Peyer's patch (tissue), 4 donors: ENCODE data around the gene LRRC46.

ENCODE experiments used
- POLR2A ChIP-seq, 2 donors: fragments of 450-650 bp; IDR thresholded peaks; one replicate each; pipeline ENCODE4 v1.5.1; 2017; ENCODE audit warnings: antibody characterized with exemption in 2 of 2, mild to moderate bottlenecking in 2 of 2, moderate library complexity in 2 of 2
- TF ChIP-seq, protein P1 (sequence below), 6 experiments: fragments of 450-650 bp in 4 of 6; fragments of 200-600 bp in 2 of 6; sonication (generic) in 1 of 6; IDR thresholded peaks; one replicate each; pipeline ENCODE4 v1.5.1; 2017 to 2019; ENCODE audit warnings: antibody characterized with exemption in 6 of 6, mild to moderate bottlenecking in 3 of 6, moderate library complexity in 1 of 6

DNA sequence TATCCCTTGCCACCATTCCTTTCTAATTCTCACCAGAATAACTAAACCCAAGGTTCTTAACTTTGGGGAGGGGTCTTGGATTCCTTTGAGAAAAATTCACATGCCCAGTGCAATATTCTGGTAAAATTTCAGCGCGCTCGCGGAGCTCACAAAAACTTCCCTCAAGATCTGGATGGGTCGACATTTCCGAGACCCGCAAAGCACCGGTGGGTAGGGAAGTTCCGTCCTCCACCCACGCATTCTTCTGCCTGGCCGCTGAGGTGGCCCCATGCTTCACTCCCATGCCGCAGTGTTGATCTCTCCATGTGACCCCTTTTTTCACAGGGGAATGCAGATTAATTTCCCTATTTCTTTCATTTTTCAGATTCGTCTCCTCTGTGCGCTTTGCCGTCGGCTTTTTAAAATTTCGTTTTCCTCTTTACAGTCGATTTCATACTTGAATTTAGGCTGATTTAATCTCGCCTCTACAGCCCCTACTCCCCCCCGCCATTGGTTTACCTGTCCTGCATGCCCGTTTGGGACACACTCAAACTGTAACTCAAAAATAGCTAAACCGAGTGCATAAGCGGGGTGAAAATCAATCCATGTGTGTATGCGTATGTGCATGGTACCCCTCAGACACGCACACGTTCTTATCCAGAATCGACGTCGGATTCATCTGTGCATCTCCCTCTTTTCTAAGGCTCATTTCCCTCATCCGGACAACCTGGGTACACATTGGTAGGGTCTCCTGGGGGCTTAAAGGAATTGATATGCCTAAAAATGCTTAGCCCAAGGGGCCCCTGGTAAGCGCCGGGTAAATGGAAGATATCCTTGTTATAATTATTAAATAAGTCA is 20.9 kb downstream of the LRRC46 start:
- TF ChIP-seq, protein P1, sequence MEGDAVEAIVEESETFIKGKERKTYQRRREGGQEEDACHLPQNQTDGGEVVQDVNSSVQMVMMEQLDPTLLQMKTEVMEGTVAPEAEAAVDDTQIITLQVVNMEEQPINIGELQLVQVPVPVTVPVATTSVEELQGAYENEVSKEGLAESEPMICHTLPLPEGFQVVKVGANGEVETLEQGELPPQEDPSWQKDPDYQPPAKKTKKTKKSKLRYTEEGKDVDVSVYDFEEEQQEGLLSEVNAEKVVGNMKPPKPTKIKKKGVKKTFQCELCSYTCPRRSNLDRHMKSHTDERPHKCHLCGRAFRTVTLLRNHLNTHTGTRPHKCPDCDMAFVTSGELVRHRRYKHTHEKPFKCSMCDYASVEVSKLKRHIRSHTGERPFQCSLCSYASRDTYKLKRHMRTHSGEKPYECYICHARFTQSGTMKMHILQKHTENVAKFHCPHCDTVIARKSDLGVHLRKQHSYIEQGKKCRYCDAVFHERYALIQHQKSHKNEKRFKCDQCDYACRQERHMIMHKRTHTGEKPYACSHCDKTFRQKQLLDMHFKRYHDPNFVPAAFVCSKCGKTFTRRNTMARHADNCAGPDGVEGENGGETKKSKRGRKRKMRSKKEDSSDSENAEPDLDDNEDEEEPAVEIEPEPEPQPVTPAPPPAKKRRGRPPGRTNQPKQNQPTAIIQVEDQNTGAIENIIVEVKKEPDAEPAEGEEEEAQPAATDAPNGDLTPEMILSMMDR (IDR thresholded peaks at IDR 0.05), result no peak
- no peak for TF ChIP-seq POLR2A (IDR thresholded peaks at IDR 0.05)
